GM12892 (cell line): ENCODE data around the gene AHRR.
A peak's percentile ranks its signal among the peaks of the same experiment; 100 is the strongest.

Experiments
- DNase-seq: peaks from one replicate; pipeline ENCODE4 v3.0.0; 2011; ENCODE audit not compliant: insufficient read length
- FAIRE-seq: peaks from 2 replicates; lab custom pipeline; 2011; peaks lifted over from hg19 to GRCh38; lab: Jason Lieb, UNC
- POLR2A ChIP-seq: IDR thresholded peaks from 2 replicates; pipeline ENCODE4 v1.6.1; 2011; ENCODE audit warnings: low read depth, low read length, control low read depth
- POLR2AphosphoS5 ChIP-seq: IDR thresholded peaks from 2 replicates; pipeline ENCODE4 v1.6.1; 2011; ENCODE audit warnings: low read depth, low read length, control low read depth
- TAF1 ChIP-seq: IDR thresholded peaks from 2 replicates; pipeline ENCODE4 v1.6.1; 2011; ENCODE audit warnings: low read depth, mild to moderate bottlenecking, control low read depth, low read length, borderline replicate concordance

The AHRR gene

GRCh38 chr5:386432-387341 is 65.2 kb downstream of the AHRR start:
- DNase-seq (no peak), FAIRE-seq (peak; percentile 54)
- TF ChIP-seq POLR2AphosphoS5 = no peak
- no peak for TF ChIP-seq TAF1
- TF ChIP-seq POLR2A = no peak

DNA sequence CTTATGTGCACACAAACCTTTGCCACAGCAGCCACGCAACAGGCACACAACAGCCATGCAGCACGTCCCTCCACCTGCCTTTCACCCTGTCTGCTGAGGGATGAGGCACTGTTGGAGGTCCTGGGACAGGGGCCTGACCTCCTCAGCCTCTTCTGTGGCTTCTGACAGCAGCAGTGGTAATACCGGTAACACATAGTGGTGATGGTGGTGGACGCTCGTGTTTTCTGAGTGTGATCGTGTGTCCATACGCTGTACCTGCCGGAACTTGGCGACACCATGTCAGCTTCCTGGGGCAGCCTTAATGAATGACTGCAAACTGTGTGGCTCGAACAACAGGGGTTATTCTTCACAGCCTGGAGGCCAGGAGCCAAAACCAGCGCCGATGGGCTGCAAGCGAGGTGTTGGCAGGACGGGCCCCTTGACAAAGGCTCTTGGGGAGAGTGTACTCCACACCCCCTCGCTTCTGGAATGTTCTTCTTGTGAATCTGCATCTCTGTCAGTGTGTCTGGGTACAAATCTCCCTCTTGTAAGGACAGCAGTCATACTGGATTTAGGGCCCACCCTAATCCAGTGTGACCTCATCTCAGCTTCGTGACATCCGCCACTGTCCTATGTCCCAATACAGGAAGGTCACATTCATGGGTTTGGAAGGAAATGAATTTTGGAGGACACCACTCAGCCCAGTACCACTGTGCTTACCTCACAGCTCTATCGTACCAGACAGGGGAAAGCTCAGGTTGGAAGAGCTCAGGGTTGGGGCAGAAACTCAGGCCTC is 66.2 kb downstream of the AHRR start:
- no peak for TF ChIP-seq TAF1
- no peak for TF ChIP-seq POLR2AphosphoS5
- no peak for TF ChIP-seq POLR2A
- FAIRE-seq = no peak

GRCh38 chr5:388266-389196 is 67.0 kb downstream of the AHRR start:
- TF ChIP-seq TAF1 (no peak), POLR2AphosphoS5 (0 out of 2 replicates have a peak, but pooled peaks have one; percentile 22), POLR2A (0 out of 2 replicates have a peak, but pooled peaks have one; percentile 16)
- DNase-seq (no peak), FAIRE-seq (no peak)

More for the DNA sequence above, 66.2 kb downstream of the AHRR start:
- no peak for DNase-seq

- no peak for DNase-seq
- TF ChIP-seq POLR2AphosphoS5 (no peak), TAF1 (no peak), POLR2A (no peak)
- FAIRE-seq = no peak
These were observed 67.8 kb downstream of the AHRR start for GRCh38 chr5:389197-389821.

DNA sequence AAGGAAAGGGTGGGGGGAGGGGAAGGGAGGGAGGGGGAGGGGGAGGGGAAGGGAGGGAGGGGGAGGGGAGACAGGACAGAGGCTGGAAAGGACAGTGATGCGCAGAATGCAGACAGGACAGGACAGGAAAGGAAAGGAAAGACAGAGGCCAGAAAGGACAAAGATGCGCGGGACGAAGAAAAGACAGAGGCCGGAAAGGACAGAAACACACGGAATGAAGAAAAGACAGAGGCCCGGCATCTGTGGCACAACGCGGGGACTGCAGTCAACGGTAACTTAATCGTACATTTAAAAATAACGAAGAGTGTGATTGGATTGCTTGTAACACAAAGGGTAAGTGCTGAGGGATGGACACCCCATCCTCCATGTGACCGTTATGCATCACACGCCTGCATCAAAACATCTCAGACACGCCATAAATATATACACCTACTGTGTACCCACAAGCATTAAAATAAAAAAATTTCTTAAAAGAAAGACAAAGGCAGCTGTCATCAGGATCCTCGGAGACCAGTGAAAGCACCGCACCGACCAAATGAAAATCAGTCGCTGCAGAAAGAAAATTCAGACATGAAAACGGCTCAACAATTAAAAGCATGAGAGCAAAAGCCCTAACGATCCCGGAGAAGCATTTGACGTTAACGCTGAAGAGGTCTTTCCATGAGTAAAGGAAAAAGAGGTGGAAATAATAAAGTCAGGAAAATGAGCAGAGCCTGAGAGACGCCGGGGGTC is 68.5 kb downstream of the AHRR start:
- FAIRE-seq = no peak
- no peak for DNase-seq
- TF ChIP-seq POLR2AphosphoS5 (no peak), TAF1 (no peak), POLR2A (no peak)

GRCh38 chr5:390623-391491 is 69.3 kb downstream of the AHRR start:
- TF ChIP-seq POLR2A = no peak
- no peak for TF ChIP-seq POLR2AphosphoS5
- TF ChIP-seq TAF1 = no peak
- DNase-seq = no peak
- no peak for FAIRE-seq

GRCh38 chr5:392431-392988 is 71.0 kb downstream of the AHRR start:
- TF ChIP-seq TAF1 = no peak
- 0 out of 2 replicates have a peak, but pooled peaks have one; percentile 8 for TF ChIP-seq POLR2AphosphoS5
- TF ChIP-seq POLR2A = peak; percentile 28; the same call in 1 of the 2 replicates
- DNase-seq (no peak), FAIRE-seq (peak; percentile 89)

GRCh38 chr5:393846-394275 is 72.3 kb downstream of the AHRR start:
- FAIRE-seq = no peak
- no peak for DNase-seq
- TF ChIP-seq TAF1 = no peak
